SK-N-SH (cell line): ENCODE measurements around the gene MINDY2. TPM values are rescaled to one million over a fixed set of nuclear protein-coding genes. Genes with fewer than 3 reads are reported as not detected.

ENCODE experiments used
- CTCF ChIA-PET: fragments of 300-600, 350-600 bp; formaldehyde crosslinking; extraction: SDS; loops from one replicate; lab custom pipeline; 2021; lab: Yijun Ruan, JAX
- POLR2A ChIA-PET: fragments of 350-600 bp; sonication (Branson Sonifier 250); formaldehyde crosslinking; extraction: SDS; loops from one replicate; lab custom pipeline; 2020; ENCODE audit warnings: antibody characterized with exemption, inconsistent platforms; lab: Yijun Ruan, JAX
- DNase-seq: peaks from one replicate; pipeline ENCODE4 v3.0.0; 2012
- H2AFZ ChIP-seq: fragments of 200-600 bp; sonication (generic); 2 replicates; pipeline ENCODE4 v1.8.1; 2016; ENCODE audit warnings: antibody characterized with exemption, mild to moderate bottlenecking, low read depth
- H3F3A ChIP-seq: fragments of 200-600 bp; sonication (generic); replicated peaks from 2 replicates; pipeline ENCODE3; 2016; ENCODE audit warnings: antibody characterized with exemption, mild to moderate bottlenecking; ENCODE audit not compliant: insufficient read depth
- H3K27ac ChIP-seq, 2 experiments: fragments of 200-500 bp in 1 of 2; fragments of 200-600 bp in 1 of 2; sonication (Bioruptor generic) in 1 of 2; sonication (generic), shearing (Covaris generic) in 1 of 2; 2 replicates each; pipeline versions ENCODE4 v1.5.1 to v1.6.1; 2014 to 2016; ENCODE audit warnings: low read depth in 2 of 2, inconsistent platforms in 1 of 2, low read length in 1 of 2, mild to moderate bottlenecking in 1 of 2, mixed read lengths in 1 of 2
- H3K27me3 ChIP-seq: fragments of 200-600 bp; sonication (generic), shearing (Covaris generic); 2 replicates; pipeline ENCODE4 v1.6.1; 2016; ENCODE audit warnings: mixed run types; ENCODE audit not compliant: insufficient read depth
- H3K36me3 ChIP-seq, 2 experiments: fragments of 200-500 bp in 1 of 2; fragments of 200-600 bp in 1 of 2; sonication (Bioruptor generic) in 1 of 2; sonication (generic) in 1 of 2; replicated peaks in 1 of 2; 2 replicates each; pipeline versions ENCODE3 to v1.5.1; 2014 to 2016; ENCODE audit warnings: low read length in 1 of 2, mild to moderate bottlenecking in 1 of 2; ENCODE audit not compliant: insufficient read depth in 2 of 2, control insufficient read depth in 1 of 2
- H3K4me1 ChIP-seq, 2 experiments: fragments of 200-500 bp in 1 of 2; fragments of 200-600 bp in 1 of 2; sonication (Bioruptor generic) in 1 of 2; sonication (generic), shearing (Covaris generic) in 1 of 2; 2 replicates each; pipeline versions ENCODE4 v1.5.1 to v1.6.1; 2014 to 2016; ENCODE audit warnings: low read depth in 1 of 2, low read length in 1 of 2, mixed run types in 1 of 2; ENCODE audit not compliant: insufficient read depth in 2 of 2, control insufficient read depth in 1 of 2
- H3K4me2 ChIP-seq: fragments of 200-600 bp; sonication (generic), shearing (Covaris generic); 2 replicates; pipeline ENCODE4 v1.6.1; 2017; ENCODE audit warnings: mixed run types
- H3K4me3 ChIP-seq, 2 experiments: fragments of 200-500 bp in 1 of 2; fragments of 200-600 bp in 1 of 2; sonication (Bioruptor generic) in 1 of 2; sonication (generic), shearing (Covaris generic) in 1 of 2; 2 replicates each; pipeline versions ENCODE4 v1.5.1 to v1.8.1; 2014 to 2016; ENCODE audit warnings: low read depth in 2 of 2, inconsistent platforms in 1 of 2, low read length in 1 of 2, mild to moderate bottlenecking in 1 of 2, mixed read lengths in 1 of 2, moderate library complexity in 1 of 2
- H3K79me2 ChIP-seq: fragments of 200-600 bp; sonication (generic); 2 replicates; pipeline ENCODE4 v1.8.1; 2017; ENCODE audit warnings: mild to moderate bottlenecking; ENCODE audit not compliant: insufficient read depth
- H3K9ac ChIP-seq: fragments of 200-600 bp; sonication (generic); 2 replicates; pipeline ENCODE4 v1.6.1; 2017; ENCODE audit warnings: mixed run types
- H3K9me2 ChIP-seq: fragments of 200-600 bp; sonication (generic); 2 replicates; pipeline ENCODE4 v1.6.1; 2017; ENCODE audit warnings: mixed run types
- H3K9me3 ChIP-seq: fragments of 200-600 bp; sonication (generic); 2 replicates; pipeline ENCODE4 v1.6.1; 2017; ENCODE audit warnings: mixed run types, mild to moderate bottlenecking, moderate library complexity
- H4K20me1 ChIP-seq: fragments of 200-600 bp; sonication (generic); 2 replicates; pipeline ENCODE4 v1.6.1; 2017; ENCODE audit warnings: mild to moderate bottlenecking, mixed run types; ENCODE audit not compliant: insufficient read depth
- CHD2 ChIP-seq: fragments of 150-350 bp; IDR thresholded peaks from 2 replicates; pipeline ENCODE4 v1.6.1; 2018; ENCODE audit warnings: low read length; ENCODE audit not compliant: partially characterized antibody
- ELF1 ChIP-seq: IDR thresholded peaks from 2 replicates; pipeline ENCODE4 v1.4.0; 2012
- EP300 ChIP-seq, 2 experiments: IDR thresholded peaks; 2 replicates each; pipeline versions ENCODE4 v1.4.0 to v1.6.1; 2012; ENCODE audit warnings: borderline replicate concordance in 1 of 2, low read depth in 1 of 2, low read length in 1 of 2
- FOSL2 ChIP-seq: IDR thresholded peaks from 2 replicates; pipeline ENCODE4 v1.4.0; 2012; ENCODE audit warnings: low read depth, mild to moderate bottlenecking, moderate library complexity, borderline replicate concordance
- FOXJ3 ChIP-seq: sonication (generic); formaldehyde crosslinking; IDR thresholded peaks from 2 replicates; pipeline ENCODE4 v1.5.1; 2020; ENCODE audit warnings: mild to moderate bottlenecking, missing genetic modification reagents
- FOXM1 ChIP-seq: IDR thresholded peaks from 2 replicates; pipeline ENCODE4 v1.4.0; 2012; ENCODE audit warnings: low read depth, mild to moderate bottlenecking
- GABPA ChIP-seq: IDR thresholded peaks from 2 replicates; pipeline ENCODE4 v1.4.0; 2012; ENCODE audit warnings: low read depth, mild to moderate bottlenecking
- GATA2 ChIP-seq: sonication (generic); formaldehyde crosslinking; IDR thresholded peaks from 2 replicates; pipeline ENCODE4 v1.5.0; 2020; ENCODE audit warnings: mild to moderate bottlenecking, missing genetic modification reagents
- MEF2A ChIP-seq: IDR thresholded peaks from 2 replicates; pipeline ENCODE4 v1.4.0; 2012; ENCODE audit warnings: low read depth, borderline replicate concordance
- MXI1 ChIP-seq: IDR thresholded peaks from 2 replicates; pipeline ENCODE4 v1.6.1; 2012; ENCODE audit warnings: mild to moderate bottlenecking, low read depth, low read length, improper control_type of control experiment
- NFIC ChIP-seq: IDR thresholded peaks from 2 replicates; pipeline ENCODE4 v1.4.0; 2012; ENCODE audit warnings: borderline replicate concordance
- NRF1 ChIP-seq: IDR thresholded peaks from 2 replicates; pipeline ENCODE4 v1.6.1; 2012; ENCODE audit warnings: low read depth, mild to moderate bottlenecking, low read length
- RFX5 ChIP-seq: IDR thresholded peaks from 2 replicates; pipeline ENCODE4 v1.6.1; 2012; ENCODE audit warnings: mild to moderate bottlenecking, improper control_type of control experiment, low read length
- RXRA ChIP-seq: IDR thresholded peaks from 2 replicates; pipeline ENCODE4 v1.4.0; 2012; ENCODE audit warnings: low read depth, mild to moderate bottlenecking, borderline replicate concordance
- SIN3A ChIP-seq: IDR thresholded peaks from 2 replicates; pipeline ENCODE4 v1.6.1; 2012; ENCODE audit warnings: low read depth, mild to moderate bottlenecking, low read length, moderate library complexity, borderline replicate concordance
- SMC3 ChIP-seq: IDR thresholded peaks from 2 replicates; pipeline ENCODE4 v1.6.1; 2012; ENCODE audit warnings: low read depth, low read length, improper control_type of control experiment
- TAF1 ChIP-seq: IDR thresholded peaks from 2 replicates; pipeline ENCODE4 v1.6.1; 2012; ENCODE audit warnings: low read depth, mild to moderate bottlenecking, low read length, moderate library complexity, borderline replicate concordance
- TCF12 ChIP-seq: IDR thresholded peaks from 2 replicates; pipeline ENCODE4 v1.4.0; 2012
- polyA plus RNA-seq, 3 experiments: library from polyadenylated mRNA; depleted of rRNA; stranded (reverse); fragments of >200 nt; gene quantifications; 2 replicates each; pipeline ENCODE4 v1.2.3, GENCODE V29; 2012
- TF ChIP-seq, protein P1 (sequence below): fragments of 200-600 bp; sonication (generic); IDR thresholded peaks from 2 replicates; pipeline ENCODE4 v1.6.1; 2017; ENCODE audit warnings: antibody characterized with exemption, mild to moderate bottlenecking, moderate library complexity
- TF ChIP-seq, protein P2 (sequence below): IDR thresholded peaks from 2 replicates; pipeline ENCODE4 v1.4.0; 2012; ENCODE audit warnings: low read depth, borderline replicate concordance
- TF ChIP-seq, protein P3 (sequence below): fragments of 150-350 bp; IDR thresholded peaks from 2 replicates; pipeline ENCODE4 v1.6.1; 2017; ENCODE audit warnings: antibody characterized with exemption, low read length, low read depth, borderline replicate concordance
- TF ChIP-seq, protein P4 (sequence below): IDR thresholded peaks from 2 replicates; pipeline ENCODE4 v1.4.0; 2012; ENCODE audit warnings: low read depth
- TF ChIP-seq, protein P5 (sequence below): IDR thresholded peaks from 2 replicates; pipeline ENCODE4 v1.6.1; 2012; ENCODE audit warnings: mild to moderate bottlenecking, low read depth, low read length, moderate library complexity
- TF ChIP-seq, protein P6 (sequence below): IDR thresholded peaks from 2 replicates; pipeline ENCODE4; 2012

The MINDY2 gene
- polyA plus RNA-seq, 1 of the 3 experiments (the other 2 are of a cell fraction) = 1.0 TPM

DNA sequence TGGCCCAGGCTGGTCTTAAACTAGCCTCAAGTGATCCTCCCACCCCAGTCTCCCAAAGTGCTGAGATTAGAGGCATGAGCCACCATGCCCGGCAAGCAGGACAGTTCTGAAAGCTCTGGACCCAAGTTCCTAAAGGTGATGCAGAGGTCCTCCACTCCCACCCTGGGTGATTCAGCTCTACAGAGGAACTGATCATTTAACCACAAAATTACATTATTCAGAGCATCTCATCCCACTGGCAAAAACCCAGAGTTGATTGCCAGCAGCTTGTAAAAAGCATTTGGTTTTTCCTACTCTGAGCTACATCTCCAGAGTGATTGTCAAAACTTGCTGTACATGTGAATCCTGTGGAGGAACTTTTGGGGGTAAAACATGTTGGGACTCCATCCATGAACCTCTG, 102.2 kb downstream of the MINDY2 start (continued):
- TF ChIP-seq, protein P1, sequence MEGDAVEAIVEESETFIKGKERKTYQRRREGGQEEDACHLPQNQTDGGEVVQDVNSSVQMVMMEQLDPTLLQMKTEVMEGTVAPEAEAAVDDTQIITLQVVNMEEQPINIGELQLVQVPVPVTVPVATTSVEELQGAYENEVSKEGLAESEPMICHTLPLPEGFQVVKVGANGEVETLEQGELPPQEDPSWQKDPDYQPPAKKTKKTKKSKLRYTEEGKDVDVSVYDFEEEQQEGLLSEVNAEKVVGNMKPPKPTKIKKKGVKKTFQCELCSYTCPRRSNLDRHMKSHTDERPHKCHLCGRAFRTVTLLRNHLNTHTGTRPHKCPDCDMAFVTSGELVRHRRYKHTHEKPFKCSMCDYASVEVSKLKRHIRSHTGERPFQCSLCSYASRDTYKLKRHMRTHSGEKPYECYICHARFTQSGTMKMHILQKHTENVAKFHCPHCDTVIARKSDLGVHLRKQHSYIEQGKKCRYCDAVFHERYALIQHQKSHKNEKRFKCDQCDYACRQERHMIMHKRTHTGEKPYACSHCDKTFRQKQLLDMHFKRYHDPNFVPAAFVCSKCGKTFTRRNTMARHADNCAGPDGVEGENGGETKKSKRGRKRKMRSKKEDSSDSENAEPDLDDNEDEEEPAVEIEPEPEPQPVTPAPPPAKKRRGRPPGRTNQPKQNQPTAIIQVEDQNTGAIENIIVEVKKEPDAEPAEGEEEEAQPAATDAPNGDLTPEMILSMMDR = no peak
- TF ChIP-seq FOSL2 (peak; percentile 49; the same call in 1 of the 2 replicates), MEF2A (no peak), MXI1 (no peak), TCF12 (peak; percentile 41; the same call in 1 of the 2 replicates), GATA2 (CRISPR knock-in tag) (no peak), RFX5 (no peak), TAF1 (no peak), GABPA (no peak), CHD2 (no peak), ELF1 (no peak), NRF1 (no peak), FOXM1 (no peak), SMC3 (no peak), EP300 (IDR thresholded peaks at IDR 0.05; ENCODE audit: borderline replicate concordance in 1 of 2, low read depth in 1 of 2, low read length in 1 of 2) (0 out of 4 replicates have a peak, but pooled peaks of 1 of the 2 experiments have one; percentile 17)
- TF ChIP-seq, protein P2, sequence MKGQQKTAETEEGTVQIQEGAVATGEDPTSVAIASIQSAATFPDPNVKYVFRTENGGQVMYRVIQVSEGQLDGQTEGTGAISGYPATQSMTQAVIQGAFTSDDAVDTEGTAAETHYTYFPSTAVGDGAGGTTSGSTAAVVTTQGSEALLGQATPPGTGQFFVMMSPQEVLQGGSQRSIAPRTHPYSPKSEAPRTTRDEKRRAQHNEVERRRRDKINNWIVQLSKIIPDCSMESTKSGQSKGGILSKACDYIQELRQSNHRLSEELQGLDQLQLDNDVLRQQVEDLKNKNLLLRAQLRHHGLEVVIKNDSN = no peak
- TF ChIP-seq, protein P3, sequence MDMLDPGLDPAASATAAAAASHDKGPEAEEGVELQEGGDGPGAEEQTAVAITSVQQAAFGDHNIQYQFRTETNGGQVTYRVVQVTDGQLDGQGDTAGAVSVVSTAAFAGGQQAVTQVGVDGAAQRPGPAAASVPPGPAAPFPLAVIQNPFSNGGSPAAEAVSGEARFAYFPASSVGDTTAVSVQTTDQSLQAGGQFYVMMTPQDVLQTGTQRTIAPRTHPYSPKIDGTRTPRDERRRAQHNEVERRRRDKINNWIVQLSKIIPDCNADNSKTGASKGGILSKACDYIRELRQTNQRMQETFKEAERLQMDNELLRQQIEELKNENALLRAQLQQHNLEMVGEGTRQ = no peak
- TF ChIP-seq, protein P4, sequence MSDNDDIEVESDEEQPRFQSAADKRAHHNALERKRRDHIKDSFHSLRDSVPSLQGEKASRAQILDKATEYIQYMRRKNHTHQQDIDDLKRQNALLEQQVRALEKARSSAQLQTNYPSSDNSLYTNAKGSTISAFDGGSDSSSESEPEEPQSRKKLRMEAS = no peak

DNA sequence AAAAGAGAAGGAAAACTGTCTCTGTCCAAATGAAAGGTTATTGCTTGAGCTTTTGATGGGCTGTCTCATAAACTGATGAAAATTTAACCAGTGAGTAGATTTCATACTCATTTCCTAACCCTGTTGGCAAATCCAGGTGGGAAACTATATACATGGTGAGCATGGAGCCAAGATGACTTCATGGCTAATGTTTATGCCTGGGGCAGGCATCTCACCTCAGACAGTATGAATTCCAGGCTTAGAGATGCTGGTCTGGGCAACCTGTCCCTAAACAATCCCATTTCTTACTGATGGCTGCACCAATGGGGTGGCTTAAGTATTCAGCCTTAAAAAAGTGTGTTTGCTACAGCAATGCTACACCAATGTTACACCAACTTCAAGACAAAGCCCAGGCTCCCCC, 104.2 kb downstream of the MINDY2 start:
- no peaks in the 10 kb centered on the region for H3K27me3 ChIP-seq
- H4K20me1 ChIP-seq = no peaks in the 10 kb centered on the region
- H3K4me3 ChIP-seq = no peak overlapping the region
- no peak overlapping the region for H2AFZ ChIP-seq
- CTCF ChIA-PET = no interaction called here
- H3K27ac ChIP-seq = no peak overlapping the region
- DNase-seq = no peak
- no peaks in the 10 kb centered on the region for H3K9me3 ChIP-seq
- H3K79me2 ChIP-seq = no peaks in the 10 kb centered on the region
- H3K36me3 ChIP-seq = peaks cover 27 to 30% of the 10 kb centered on the region in 2 experiments
- no peak overlapping the region for H3K9ac ChIP-seq
- no peaks in the 10 kb centered on the region for H3K4me1 ChIP-seq
- no peaks in the 10 kb centered on the region for H3K9me2 ChIP-seq
- POLR2A ChIA-PET = no interaction called here
- no peak overlapping the region for H3K4me2 ChIP-seq
- H3F3A ChIP-seq = peaks cover 21% of the 10 kb centered on the region
- TF ChIP-seq ELF1 (no peak), SMC3 (no peak), RXRA (no peak), SIN3A (no peak), FOSL2 (no peak), RFX5 (no peak), GATA2 (CRISPR knock-in tag) (no peak), NFIC (no peak), FOXJ3 (CRISPR knock-in tag) (no peak), CHD2 (no peak)
- TF ChIP-seq, protein P2 = no peak
- TF ChIP-seq, protein P5, sequence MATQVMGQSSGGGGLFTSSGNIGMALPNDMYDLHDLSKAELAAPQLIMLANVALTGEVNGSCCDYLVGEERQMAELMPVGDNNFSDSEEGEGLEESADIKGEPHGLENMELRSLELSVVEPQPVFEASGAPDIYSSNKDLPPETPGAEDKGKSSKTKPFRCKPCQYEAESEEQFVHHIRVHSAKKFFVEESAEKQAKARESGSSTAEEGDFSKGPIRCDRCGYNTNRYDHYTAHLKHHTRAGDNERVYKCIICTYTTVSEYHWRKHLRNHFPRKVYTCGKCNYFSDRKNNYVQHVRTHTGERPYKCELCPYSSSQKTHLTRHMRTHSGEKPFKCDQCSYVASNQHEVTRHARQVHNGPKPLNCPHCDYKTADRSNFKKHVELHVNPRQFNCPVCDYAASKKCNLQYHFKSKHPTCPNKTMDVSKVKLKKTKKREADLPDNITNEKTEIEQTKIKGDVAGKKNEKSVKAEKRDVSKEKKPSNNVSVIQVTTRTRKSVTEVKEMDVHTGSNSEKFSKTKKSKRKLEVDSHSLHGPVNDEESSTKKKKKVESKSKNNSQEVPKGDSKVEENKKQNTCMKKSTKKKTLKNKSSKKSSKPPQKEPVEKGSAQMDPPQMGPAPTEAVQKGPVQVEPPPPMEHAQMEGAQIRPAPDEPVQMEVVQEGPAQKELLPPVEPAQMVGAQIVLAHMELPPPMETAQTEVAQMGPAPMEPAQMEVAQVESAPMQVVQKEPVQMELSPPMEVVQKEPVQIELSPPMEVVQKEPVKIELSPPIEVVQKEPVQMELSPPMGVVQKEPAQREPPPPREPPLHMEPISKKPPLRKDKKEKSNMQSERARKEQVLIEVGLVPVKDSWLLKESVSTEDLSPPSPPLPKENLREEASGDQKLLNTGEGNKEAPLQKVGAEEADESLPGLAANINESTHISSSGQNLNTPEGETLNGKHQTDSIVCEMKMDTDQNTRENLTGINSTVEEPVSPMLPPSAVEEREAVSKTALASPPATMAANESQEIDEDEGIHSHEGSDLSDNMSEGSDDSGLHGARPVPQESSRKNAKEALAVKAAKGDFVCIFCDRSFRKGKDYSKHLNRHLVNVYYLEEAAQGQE = no peak
- TF ChIP-seq, protein P6, sequence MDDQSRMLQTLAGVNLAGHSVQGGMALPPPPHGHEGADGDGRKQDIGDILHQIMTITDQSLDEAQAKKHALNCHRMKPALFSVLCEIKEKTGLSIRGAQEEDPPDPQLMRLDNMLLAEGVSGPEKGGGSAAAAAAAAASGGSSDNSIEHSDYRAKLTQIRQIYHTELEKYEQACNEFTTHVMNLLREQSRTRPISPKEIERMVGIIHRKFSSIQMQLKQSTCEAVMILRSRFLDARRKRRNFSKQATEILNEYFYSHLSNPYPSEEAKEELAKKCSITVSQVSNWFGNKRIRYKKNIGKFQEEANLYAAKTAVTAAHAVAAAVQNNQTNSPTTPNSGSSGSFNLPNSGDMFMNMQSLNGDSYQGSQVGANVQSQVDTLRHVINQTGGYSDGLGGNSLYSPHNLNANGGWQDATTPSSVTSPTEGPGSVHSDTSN = no peak
